ENCODE data around the gene THAP7. TPM values are rescaled to one million over a fixed set of nuclear protein-coding genes. Genes with fewer than 3 reads are reported as not detected.

The THAP7 gene
- total RNA-seq, 1 experiment from 2014 or later = 27.7 TPM

- TF ChIP-seq EZH2phosphoT487 (IDR thresholded peaks at IDR 0.05; ENCODE audit: borderline replicate concordance) (no peak), YY1 (IDR thresholded peaks at IDR 0.05; ENCODE audit: extremely low read depth, insufficient replicate concordance, low read depth, low read length) (peak; percentile 57), POLR2AphosphoS5 (IDR thresholded peaks at IDR 0.05; ENCODE audit: low read depth, low read length) (peak; percentile 63), SRF (IDR thresholded peaks at IDR 0.05; ENCODE audit: low read depth) (no peak), CBX3 (IDR thresholded peaks at IDR 0.05; ENCODE audit: low read depth) (0 out of 2 replicates have a peak, but pooled peaks have one; percentile 21), EGR1 (IDR thresholded peaks at IDR 0.05; ENCODE audit: low read depth) (no peak)
- TF ChIP-seq, protein P1, sequence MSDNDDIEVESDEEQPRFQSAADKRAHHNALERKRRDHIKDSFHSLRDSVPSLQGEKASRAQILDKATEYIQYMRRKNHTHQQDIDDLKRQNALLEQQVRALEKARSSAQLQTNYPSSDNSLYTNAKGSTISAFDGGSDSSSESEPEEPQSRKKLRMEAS (IDR thresholded peaks at IDR 0.05) = peak; percentile 64
- TF ChIP-seq, protein P2, sequence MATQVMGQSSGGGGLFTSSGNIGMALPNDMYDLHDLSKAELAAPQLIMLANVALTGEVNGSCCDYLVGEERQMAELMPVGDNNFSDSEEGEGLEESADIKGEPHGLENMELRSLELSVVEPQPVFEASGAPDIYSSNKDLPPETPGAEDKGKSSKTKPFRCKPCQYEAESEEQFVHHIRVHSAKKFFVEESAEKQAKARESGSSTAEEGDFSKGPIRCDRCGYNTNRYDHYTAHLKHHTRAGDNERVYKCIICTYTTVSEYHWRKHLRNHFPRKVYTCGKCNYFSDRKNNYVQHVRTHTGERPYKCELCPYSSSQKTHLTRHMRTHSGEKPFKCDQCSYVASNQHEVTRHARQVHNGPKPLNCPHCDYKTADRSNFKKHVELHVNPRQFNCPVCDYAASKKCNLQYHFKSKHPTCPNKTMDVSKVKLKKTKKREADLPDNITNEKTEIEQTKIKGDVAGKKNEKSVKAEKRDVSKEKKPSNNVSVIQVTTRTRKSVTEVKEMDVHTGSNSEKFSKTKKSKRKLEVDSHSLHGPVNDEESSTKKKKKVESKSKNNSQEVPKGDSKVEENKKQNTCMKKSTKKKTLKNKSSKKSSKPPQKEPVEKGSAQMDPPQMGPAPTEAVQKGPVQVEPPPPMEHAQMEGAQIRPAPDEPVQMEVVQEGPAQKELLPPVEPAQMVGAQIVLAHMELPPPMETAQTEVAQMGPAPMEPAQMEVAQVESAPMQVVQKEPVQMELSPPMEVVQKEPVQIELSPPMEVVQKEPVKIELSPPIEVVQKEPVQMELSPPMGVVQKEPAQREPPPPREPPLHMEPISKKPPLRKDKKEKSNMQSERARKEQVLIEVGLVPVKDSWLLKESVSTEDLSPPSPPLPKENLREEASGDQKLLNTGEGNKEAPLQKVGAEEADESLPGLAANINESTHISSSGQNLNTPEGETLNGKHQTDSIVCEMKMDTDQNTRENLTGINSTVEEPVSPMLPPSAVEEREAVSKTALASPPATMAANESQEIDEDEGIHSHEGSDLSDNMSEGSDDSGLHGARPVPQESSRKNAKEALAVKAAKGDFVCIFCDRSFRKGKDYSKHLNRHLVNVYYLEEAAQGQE (IDR thresholded peaks at IDR 0.05; ENCODE audit: low read depth) = no peak
Measured at GRCh38 chr22:20956258-20957101, 45.4 kb downstream of the THAP7 start (continued).

DNA sequence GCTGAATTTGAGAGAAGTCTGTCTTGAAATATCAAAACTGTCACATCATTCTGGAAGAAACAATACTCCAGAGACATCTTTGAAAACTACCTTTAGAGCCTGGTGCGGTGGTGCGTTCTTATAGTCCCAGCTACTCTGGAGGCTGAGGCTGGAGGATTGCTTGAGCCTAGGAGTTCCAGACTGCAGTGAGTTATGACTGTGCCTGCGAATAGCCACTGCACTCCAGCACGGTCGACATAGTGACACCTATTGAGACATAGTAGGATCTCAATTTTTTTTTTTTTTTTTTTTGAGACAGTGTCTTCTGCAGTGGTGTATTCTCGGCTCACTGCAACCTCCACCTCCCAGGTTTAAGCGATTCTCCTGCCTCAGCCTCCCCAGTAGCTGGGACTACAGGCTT is 46.4 kb downstream of the THAP7 start:
- RAD21 ChIA-PET (ENCODE audit: low non-redundant PET in 1 of 2, low total read pairs in 2 of 2, uncharacterized antibody in 2 of 2, unreplicated experiment in 2 of 2) = interaction anchor here in 1 of 2 experiments (1.3 kb wide), 1 partner anchor 69 kb away, joined by 5 read pairs; no protein-coding TSS in a partner anchor
- peak overlapping the region; percentile 96; the same call in 1 of the 2 replicates for H3K9ac ChIP-seq (ENCODE audit: low read length)
- H3K9me2 ChIP-seq (ENCODE audit: insufficient read depth) = no peaks in the 10 kb centered on the region
- peak overlapping the region; percentile 96 for H3K4me2 ChIP-seq (ENCODE audit: low read length)
- ATAC-seq (no peak), DNase-seq (ENCODE audit: low read depth, low spot score) (peak; percentile 22)
- peaks cover 9% of the 10 kb centered on the region; the same call in 1 of the 2 replicates for H4K20me1 ChIP-seq (ENCODE audit: insufficient read depth)
- TF ChIP-seq, protein P3, sequence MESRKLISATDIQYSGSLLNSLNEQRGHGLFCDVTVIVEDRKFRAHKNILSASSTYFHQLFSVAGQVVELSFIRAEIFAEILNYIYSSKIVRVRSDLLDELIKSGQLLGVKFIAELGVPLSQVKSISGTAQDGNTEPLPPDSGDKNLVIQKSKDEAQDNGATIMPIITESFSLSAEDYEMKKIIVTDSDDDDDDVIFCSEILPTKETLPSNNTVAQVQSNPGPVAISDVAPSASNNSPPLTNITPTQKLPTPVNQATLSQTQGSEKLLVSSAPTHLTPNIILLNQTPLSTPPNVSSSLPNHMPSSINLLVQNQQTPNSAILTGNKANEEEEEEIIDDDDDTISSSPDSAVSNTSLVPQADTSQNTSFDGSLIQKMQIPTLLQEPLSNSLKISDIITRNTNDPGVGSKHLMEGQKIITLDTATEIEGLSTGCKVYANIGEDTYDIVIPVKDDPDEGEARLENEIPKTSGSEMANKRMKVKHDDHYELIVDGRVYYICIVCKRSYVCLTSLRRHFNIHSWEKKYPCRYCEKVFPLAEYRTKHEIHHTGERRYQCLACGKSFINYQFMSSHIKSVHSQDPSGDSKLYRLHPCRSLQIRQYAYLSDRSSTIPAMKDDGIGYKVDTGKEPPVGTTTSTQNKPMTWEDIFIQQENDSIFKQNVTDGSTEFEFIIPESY (IDR thresholded peaks at IDR 0.05; ENCODE audit: extremely low read depth, insufficient replicate concordance, low read length) = no peak
- no peak for TF ChIP-seq TCF7L2 (IDR thresholded peaks at IDR 0.05; ENCODE audit: borderline replicate concordance, extremely low read depth, insufficient read depth, insufficient read length)
- TF ChIP-seq JUND (IDR thresholded peaks at IDR 0.05) = no peak
- no peak for TF ChIP-seq EZH2 (IDR thresholded peaks at IDR 0.05)
- no peak for TF ChIP-seq FOSL1 (IDR thresholded peaks at IDR 0.05; ENCODE audit: low read depth)
- TF ChIP-seq SIN3A (IDR thresholded peaks at IDR 0.05; ENCODE audit: low read depth) = no peak
- peak overlapping the region; percentile 96 for H3K27ac ChIP-seq (ENCODE audit: low read depth, low read length)
- peaks cover 18 to 26% of the 10 kb centered on the region in 2 experiments; a peak in 3 of 4 replicates for H3K36me3 ChIP-seq (ENCODE audit: control insufficient read depth in 1 of 2, insufficient read depth in 2 of 2, low read length in 2 of 2)
- no peak overlapping the region for H2AFZ ChIP-seq (ENCODE audit: low read depth, low read length, poor library complexity, severe bottlenecking)
- no peaks in the 10 kb centered on the region for H3K9me3 ChIP-seq (ENCODE audit: control insufficient read depth in 1 of 2, insufficient read depth in 1 of 2, low read depth in 1 of 2, low read length in 2 of 2)
- intact Hi-C loops (cut with micrococcal nuclease) = loop anchor here (5.0 kb wide), 1 partner anchor 38 kb away; the partner anchor contains the start of gene CRKL
- BruUV-seq (replicated peaks) = no TSS peak
- CTCF ChIA-PET = interaction anchor here (0.6 to 4.4 kb wide), 7 partner anchors 18 to 143 kb away, joined by 3 to 21 read pairs (median 5); partner anchors contain the start of gene CRKL
- peaks cover 15 to 37% of the 10 kb centered on the region in 2 experiments for H3K4me1 ChIP-seq (ENCODE audit: control insufficient read depth in 1 of 2, insufficient read depth in 2 of 2, low read length in 2 of 2)
- no peaks in the 10 kb centered on the region for H3K27me3 ChIP-seq (ENCODE audit: insufficient read depth, low read length)
- H3K79me2 ChIP-seq (ENCODE audit: insufficient read depth, low read length) = peaks cover 44% of the 10 kb centered on the region
- H3K4me3 ChIP-seq (replicated peaks in 1 of 2; ENCODE audit: low read depth in 1 of 2, low read length in 2 of 2) = peak overlapping the region in 1 of 2 experiments; percentile 98; a peak in 3 of 4 replicates
- POLR2A ChIA-PET = no interaction called here

Data from HCT116 (cell line).